GM06990 (cell line): ENCODE data around the gene CRTAC1.

Source experiments
- DNase-seq: peaks from one replicate; pipeline ENCODE4 v3.0.0-alpha.2; 2011; ENCODE audit not compliant: insufficient read length; ENCODE audit errors: extremely low read depth
- H3K27me3 ChIP-seq: replicated peaks from 2 replicates; pipeline ENCODE4 v1.6.0; 2011; ENCODE audit warnings: low read length; ENCODE audit not compliant: control insufficient read depth, insufficient read depth
- H3K36me3 ChIP-seq: 2 replicates; pipeline ENCODE4 v1.5.1; 2011; ENCODE audit warnings: low read length; ENCODE audit not compliant: control insufficient read depth, insufficient read depth
- H3K4me3 ChIP-seq: replicated peaks from 2 replicates; pipeline ENCODE4 v1.5.1; 2011; ENCODE audit warnings: low read depth, mild to moderate bottlenecking, control low read depth, low read length
- TF ChIP-seq, protein P1 (sequence below): IDR thresholded peaks from 2 replicates; pipeline ENCODE4 v1.5.1; 2011; ENCODE audit warnings: low read length, control low read depth, mild to moderate bottlenecking, inconsistent platforms; ENCODE audit not compliant: insufficient read depth, poor library complexity, severe bottlenecking

Gene CRTAC1

DNA sequence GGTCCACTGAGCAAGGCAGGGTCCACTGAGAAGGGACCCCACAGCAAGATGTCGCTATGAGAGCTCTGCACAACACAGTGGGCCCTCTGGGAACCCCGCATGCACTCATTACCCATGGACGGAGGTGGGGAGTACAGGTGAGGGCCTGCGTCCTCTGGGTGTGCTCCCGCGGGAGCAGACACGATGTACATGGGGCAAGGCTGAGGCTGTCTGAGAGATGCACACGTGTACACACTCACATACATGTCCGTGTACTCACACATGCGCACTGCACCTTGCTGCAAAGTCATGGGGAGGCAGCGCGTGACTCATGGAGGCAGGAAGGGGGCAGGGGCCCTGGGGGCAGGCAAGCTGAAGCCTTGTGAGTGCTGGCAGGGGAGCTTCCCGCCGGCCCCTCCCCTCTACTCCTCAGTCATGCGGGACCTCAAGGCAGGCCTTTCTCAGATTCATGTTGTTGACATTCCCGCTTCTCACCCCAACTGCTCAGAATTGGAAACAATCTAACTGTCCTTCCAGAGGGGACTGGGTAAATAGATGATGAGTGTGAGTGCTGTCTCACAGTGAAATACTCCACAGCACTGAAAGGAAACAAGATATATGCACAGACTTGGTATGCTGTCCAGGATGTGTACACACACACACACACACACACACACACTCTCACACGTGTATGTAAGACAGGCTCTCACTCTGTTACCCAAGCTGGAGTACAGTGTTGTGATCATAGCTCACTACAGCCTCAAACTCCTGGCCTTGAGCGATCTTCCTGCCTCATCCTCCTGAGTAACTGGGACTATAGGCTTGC lies 140.8 kb downstream of the CRTAC1 start:
- Histone ChIP-seq H3K36me3 (no peaks in the 10 kb centered on the region), H3K4me3 (no peak overlapping the region), H3K27me3 (no peaks in the 10 kb centered on the region; the same call in 1 of the 2 replicates)
- DNase-seq: no peak
- TF ChIP-seq, protein P1, sequence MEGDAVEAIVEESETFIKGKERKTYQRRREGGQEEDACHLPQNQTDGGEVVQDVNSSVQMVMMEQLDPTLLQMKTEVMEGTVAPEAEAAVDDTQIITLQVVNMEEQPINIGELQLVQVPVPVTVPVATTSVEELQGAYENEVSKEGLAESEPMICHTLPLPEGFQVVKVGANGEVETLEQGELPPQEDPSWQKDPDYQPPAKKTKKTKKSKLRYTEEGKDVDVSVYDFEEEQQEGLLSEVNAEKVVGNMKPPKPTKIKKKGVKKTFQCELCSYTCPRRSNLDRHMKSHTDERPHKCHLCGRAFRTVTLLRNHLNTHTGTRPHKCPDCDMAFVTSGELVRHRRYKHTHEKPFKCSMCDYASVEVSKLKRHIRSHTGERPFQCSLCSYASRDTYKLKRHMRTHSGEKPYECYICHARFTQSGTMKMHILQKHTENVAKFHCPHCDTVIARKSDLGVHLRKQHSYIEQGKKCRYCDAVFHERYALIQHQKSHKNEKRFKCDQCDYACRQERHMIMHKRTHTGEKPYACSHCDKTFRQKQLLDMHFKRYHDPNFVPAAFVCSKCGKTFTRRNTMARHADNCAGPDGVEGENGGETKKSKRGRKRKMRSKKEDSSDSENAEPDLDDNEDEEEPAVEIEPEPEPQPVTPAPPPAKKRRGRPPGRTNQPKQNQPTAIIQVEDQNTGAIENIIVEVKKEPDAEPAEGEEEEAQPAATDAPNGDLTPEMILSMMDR: no peak

DNA sequence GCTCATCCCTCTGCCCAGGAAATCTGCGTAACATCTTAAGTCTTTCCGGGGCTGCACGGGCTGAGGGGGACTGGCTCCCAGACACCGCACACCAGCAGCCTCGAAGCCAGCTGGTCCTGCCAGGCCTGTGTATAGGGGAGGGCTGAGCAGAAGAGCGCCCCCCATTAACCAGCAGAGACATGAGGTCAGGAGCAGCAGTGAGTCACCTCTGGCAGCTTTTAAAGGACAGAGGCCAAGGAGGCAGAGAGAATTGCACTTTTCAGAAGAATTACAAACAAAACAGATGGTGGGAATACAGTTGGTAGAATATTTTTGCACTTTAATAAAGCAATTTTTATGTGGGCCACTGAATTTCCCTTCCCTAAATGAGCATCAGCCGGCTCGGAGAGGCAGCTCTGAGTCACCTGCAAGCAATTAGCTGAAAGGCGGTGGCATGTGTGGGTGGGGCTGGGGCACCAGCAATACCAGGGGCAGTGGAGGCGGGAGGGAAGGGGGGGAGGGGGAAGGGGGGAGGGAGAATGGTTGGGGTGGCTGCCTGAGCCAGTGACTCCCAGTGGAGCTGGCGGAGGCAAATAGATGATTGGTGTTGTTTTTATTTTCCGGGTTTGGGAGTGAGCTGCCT lies 141.7 kb downstream of the CRTAC1 start:
- Histone ChIP-seq H3K4me3 (no peak overlapping the region), H3K36me3 (no peaks in the 10 kb centered on the region), H3K27me3 (no peaks in the 10 kb centered on the region; the same call in 1 of the 2 replicates)
- TF ChIP-seq, protein P1: no peak
- no peak for DNase-seq

DNA sequence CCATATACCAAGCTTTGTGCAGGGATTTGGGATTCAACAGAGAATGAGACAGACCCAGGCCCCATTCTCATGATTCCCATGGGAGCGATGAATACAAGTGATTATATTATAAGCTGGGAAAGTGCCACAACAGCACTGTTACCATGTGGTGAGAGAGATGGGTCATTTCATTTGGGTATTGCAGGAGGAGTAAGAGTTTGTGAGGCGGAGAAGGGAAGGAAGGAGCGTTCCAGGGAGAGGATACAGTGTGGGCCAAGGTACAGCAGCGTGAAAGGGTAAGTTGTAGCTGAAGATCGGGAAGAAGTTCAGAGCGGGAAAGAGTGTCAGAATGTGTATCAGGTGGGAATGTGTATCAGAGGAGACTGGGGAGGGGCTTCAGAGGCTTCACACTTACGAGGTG lies 142.3 kb downstream of the CRTAC1 start:
- TF ChIP-seq, protein P1: no peak
- DNase-seq: no peak
- H3K27me3 ChIP-seq: no peaks in the 10 kb centered on the region; the same call in 1 of the 2 replicates
- no peak overlapping the region for H3K4me3 ChIP-seq
- H3K36me3 ChIP-seq: no peaks in the 10 kb centered on the region

DNA sequence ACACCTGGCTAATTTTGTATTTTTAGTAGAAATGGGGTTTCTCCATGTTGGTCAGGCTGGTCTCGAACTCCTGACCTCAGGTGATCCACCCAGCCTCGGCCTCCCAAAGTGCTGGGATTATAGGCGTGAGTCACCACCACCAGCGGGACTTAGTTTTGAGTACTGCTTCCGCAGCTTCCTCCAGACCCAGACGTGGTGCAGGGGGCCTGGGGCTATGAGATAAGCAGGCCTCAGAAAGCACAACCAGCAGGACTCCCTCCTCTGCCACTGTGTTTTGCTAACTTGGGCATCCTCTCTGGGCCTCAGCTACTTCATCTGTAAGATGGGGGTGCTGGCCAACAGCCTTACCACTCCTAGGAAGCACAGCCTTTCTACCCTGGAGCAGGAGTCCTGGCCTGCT lies 143.0 kb downstream of the CRTAC1 start:
- Histone ChIP-seq H3K27me3 (no peaks in the 10 kb centered on the region; the same call in 1 of the 2 replicates), H3K4me3 (no peak overlapping the region), H3K36me3 (no peaks in the 10 kb centered on the region)
- TF ChIP-seq, protein P1: no peak
- DNase-seq: no peak

DNA sequence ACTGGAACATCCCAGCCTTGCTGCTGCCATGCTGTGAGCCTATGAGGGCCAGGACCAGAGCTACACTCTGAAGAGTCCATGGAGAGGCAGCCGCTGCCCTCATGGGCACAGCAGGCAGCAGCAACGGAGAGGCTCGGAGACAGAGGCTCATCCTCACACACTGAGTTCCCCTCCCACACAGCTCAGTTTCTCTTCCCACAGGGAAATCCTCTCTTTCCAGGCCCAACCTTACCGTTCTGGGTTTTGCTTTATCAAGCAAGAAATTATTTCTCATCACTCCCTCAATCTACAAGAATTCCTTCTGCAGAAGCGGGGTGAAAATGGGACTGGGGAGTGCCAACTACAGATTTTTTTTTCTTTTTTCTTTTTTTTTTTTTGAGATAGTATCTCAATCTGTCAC lies 144.1 kb downstream of the CRTAC1 start:
- Histone ChIP-seq H3K36me3 (no peaks in the 10 kb centered on the region), H3K27me3 (no peaks in the 10 kb centered on the region), H3K4me3 (no peak overlapping the region)
- TF ChIP-seq, protein P1: no peak
- no peak for DNase-seq
